KMS-11 (cell line): ENCODE results near the gene LIMS2.

Experiments used
- H2AFZ ChIP-seq: fragments of 200-600 bp; sonication (generic); 2 replicates; pipeline ENCODE4 v1.6.1; 2016; ENCODE audit warnings: antibody characterized with exemption, mixed run types, low read depth
- H3K27ac ChIP-seq: fragments of 200-600 bp; sonication (generic); 2 replicates; pipeline ENCODE4 v1.6.1; 2016; ENCODE audit warnings: mild to moderate bottlenecking, mixed run types
- H3K27me3 ChIP-seq: fragments of 200-600 bp; sonication (generic); 2 replicates; pipeline ENCODE4 v1.6.1; 2017; ENCODE audit warnings: mild to moderate bottlenecking, low read depth, mixed run types, moderate library complexity; ENCODE audit not compliant: insufficient read depth
- H3K36me3 ChIP-seq: fragments of 200-600 bp; sonication (generic); 2 replicates; pipeline ENCODE4 v1.6.1; 2017; ENCODE audit warnings: mild to moderate bottlenecking, mixed run types; ENCODE audit not compliant: insufficient read depth
- H3K4me1 ChIP-seq: fragments of 200-600 bp; sonication (generic); 2 replicates; pipeline ENCODE4 v1.6.1; 2016; ENCODE audit warnings: mild to moderate bottlenecking, low read depth, mixed run types; ENCODE audit not compliant: poor library complexity, severe bottlenecking
- H3K4me2 ChIP-seq: fragments of 200-600 bp; sonication (generic); 2 replicates; pipeline ENCODE4 v1.7.0; 2016; ENCODE audit warnings: mild to moderate bottlenecking, mixed run types
- H3K4me3 ChIP-seq: fragments of 200-600 bp; sonication (generic); IDR thresholded peaks from 2 replicates; pipeline ENCODE4 v1.6.1; 2017; ENCODE audit warnings: low read depth, low read length, mixed read lengths; ENCODE audit not compliant: insufficient read depth
- H3K79me2 ChIP-seq: fragments of 200-600 bp; sonication (generic); 2 replicates; pipeline ENCODE4 v1.6.1; 2016; ENCODE audit warnings: low read depth, mixed run types; ENCODE audit not compliant: insufficient read depth
- H3K9ac ChIP-seq: fragments of 200-600 bp; sonication (generic); 2 replicates; pipeline ENCODE4 v1.6.1; 2016; ENCODE audit warnings: mild to moderate bottlenecking, mixed run types
- H4K20me1 ChIP-seq: fragments of 200-600 bp; sonication (generic); 2 replicates; pipeline ENCODE4 v1.6.1; 2016; ENCODE audit warnings: mild to moderate bottlenecking, mixed run types; ENCODE audit not compliant: insufficient read depth
- CTCF ChIP-seq: fragments of 200-600 bp; sonication (generic); conservative IDR thresholded peaks from 2 replicates; pipeline ENCODE4 v1.6.1; 2017; ENCODE audit warnings: low read depth, mild to moderate bottlenecking, antibody characterized with exemption, low read length, moderate library complexity, mixed read lengths

Gene LIMS2

GRCh38 chr2:127697482-127698180 lies 22.3 kb upstream of the LIMS2 start:
- no peaks in the 10 kb centered on the region for H4K20me1 ChIP-seq
- no peak overlapping the region for H3K4me2 ChIP-seq
- no peaks in the 10 kb centered on the region for H3K27me3 ChIP-seq
- H3K79me2 ChIP-seq = peaks cover 3% of the 10 kb centered on the region; the same call in 1 of the 2 replicates
- TF ChIP-seq CTCF = no peak
- no peak overlapping the region for H2AFZ ChIP-seq
- H3K9ac ChIP-seq = no peak overlapping the region
- H3K4me1 ChIP-seq = peaks cover 12% of the 10 kb centered on the region
- H3K4me3 ChIP-seq = no peak overlapping the region
- H3K27ac ChIP-seq = no peak overlapping the region
- no peaks in the 10 kb centered on the region for H3K36me3 ChIP-seq

GRCh38 chr2:127695491-127696472 lies 20.5 kb upstream of the LIMS2 start:
- Histone ChIP-seq H3K27me3 (no peaks in the 10 kb centered on the region), H3K79me2 (no peaks in the 10 kb centered on the region), H3K4me1 (peaks cover 8% of the 10 kb centered on the region), H3K36me3 (no peaks in the 10 kb centered on the region), H3K4me2 (no peak overlapping the region), H3K27ac (no peak overlapping the region), H3K9ac (no peak overlapping the region), H4K20me1 (no peaks in the 10 kb centered on the region), H3K4me3 (no peak overlapping the region), H2AFZ (no peak overlapping the region)
- no peak for TF ChIP-seq CTCF

GRCh38 chr2:127694986-127695385 lies 19.7 kb upstream of the LIMS2 start:
- Histone ChIP-seq H3K4me3 (no peak overlapping the region), H3K4me1 (peaks cover 4% of the 10 kb centered on the region), H2AFZ (no peak overlapping the region), H4K20me1 (no peaks in the 10 kb centered on the region), H3K36me3 (no peaks in the 10 kb centered on the region), H3K4me2 (no peak overlapping the region), H3K9ac (no peak overlapping the region), H3K27me3 (no peaks in the 10 kb centered on the region), H3K79me2 (no peaks in the 10 kb centered on the region), H3K27ac (no peak overlapping the region)
- no peak for TF ChIP-seq CTCF

- no peaks in the 10 kb centered on the region for H4K20me1 ChIP-seq
- H3K27me3 ChIP-seq = no peaks in the 10 kb centered on the region
- no peak overlapping the region for H3K27ac ChIP-seq
- no peaks in the 10 kb centered on the region for H3K4me1 ChIP-seq
- H3K79me2 ChIP-seq = no peaks in the 10 kb centered on the region
- no peaks in the 10 kb centered on the region for H3K36me3 ChIP-seq
- no peak for TF ChIP-seq CTCF
- H3K4me2 ChIP-seq = no peak overlapping the region
- no peak overlapping the region for H2AFZ ChIP-seq
- no peak overlapping the region for H3K9ac ChIP-seq
- no peak overlapping the region for H3K4me3 ChIP-seq
Measured at GRCh38 chr2:127690696-127691095, 15.4 kb upstream of the LIMS2 start.
